Measurements from ENCODE around the gene ACP7.
"Not testable (repeated sequence)": the region's sequence is repeated elsewhere in the genome, so short reads cannot be mapped to it uniquely, and the experiment has no call there.

The ACP7 gene

DNA sequence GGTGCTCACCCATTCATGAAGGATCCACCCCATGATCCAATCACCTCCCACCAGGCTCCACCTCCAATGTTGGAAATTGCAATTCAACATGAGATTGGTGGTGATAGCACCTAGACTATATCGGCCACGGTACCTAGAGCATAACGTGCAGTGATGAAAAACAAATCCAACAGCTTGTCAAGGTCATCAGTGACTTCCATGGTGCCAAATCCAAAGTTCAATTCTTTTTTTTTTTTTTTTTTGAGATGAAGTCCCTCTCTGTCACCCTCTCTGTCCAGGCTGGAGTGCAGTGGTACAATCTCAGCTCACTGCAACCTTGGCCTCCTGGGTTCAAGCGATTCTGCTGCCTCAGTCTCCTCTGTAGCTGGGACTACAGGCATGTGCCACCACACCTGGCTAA lies 17.1 kb upstream of the ACP7 start:
- Mint-ChIP-seq H3K27me3 (ENCODE audit: low read depth, poor library complexity) (peaks cover 30% of the 10 kb centered on the region), H3K4me1 (no peaks in the 10 kb centered on the region), H3K27ac (no peak overlapping the region), H3K36me3 (ENCODE audit: low read depth) (no peaks in the 10 kb centered on the region), H3K9me3 (peaks cover 12% of the 10 kb centered on the region), H3K4me3 (no peak overlapping the region)
- no peak for DNase-seq
- TF ChIP-seq, protein P1, sequence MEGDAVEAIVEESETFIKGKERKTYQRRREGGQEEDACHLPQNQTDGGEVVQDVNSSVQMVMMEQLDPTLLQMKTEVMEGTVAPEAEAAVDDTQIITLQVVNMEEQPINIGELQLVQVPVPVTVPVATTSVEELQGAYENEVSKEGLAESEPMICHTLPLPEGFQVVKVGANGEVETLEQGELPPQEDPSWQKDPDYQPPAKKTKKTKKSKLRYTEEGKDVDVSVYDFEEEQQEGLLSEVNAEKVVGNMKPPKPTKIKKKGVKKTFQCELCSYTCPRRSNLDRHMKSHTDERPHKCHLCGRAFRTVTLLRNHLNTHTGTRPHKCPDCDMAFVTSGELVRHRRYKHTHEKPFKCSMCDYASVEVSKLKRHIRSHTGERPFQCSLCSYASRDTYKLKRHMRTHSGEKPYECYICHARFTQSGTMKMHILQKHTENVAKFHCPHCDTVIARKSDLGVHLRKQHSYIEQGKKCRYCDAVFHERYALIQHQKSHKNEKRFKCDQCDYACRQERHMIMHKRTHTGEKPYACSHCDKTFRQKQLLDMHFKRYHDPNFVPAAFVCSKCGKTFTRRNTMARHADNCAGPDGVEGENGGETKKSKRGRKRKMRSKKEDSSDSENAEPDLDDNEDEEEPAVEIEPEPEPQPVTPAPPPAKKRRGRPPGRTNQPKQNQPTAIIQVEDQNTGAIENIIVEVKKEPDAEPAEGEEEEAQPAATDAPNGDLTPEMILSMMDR (IDR thresholded peaks at IDR 0.05): no peak

DNA sequence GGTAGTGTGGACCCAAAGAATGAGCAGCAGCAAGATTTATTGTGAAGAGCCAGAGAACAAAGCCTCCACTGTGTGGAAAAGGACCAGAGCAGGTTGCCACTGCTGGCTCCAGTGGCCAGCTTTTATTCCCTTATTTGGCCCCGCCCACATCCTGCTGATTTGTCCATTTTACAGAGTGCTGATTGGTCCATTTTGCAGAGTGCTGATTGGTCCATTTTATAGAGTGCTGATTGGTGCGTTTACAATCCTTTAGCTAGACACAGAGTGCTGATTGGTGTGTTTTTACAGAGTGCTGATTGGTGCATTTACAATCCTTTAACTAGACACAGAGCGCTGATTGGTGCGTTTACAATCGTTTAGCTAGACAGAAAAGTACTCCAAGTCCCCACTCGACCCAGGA lies 15.9 kb upstream of the ACP7 start:
- not testable (repeated sequence) for H3K27ac Mint-ChIP-seq; H3K36me3 Mint-ChIP-seq (ENCODE audit: low read depth); H3K4me3 Mint-ChIP-seq; H3K4me1 Mint-ChIP-seq; DNase-seq
- H3K27me3 Mint-ChIP-seq (ENCODE audit: low read depth, poor library complexity): peaks cover 35% of the 10 kb centered on the region
- H3K9me3 Mint-ChIP-seq: peaks cover 12% of the 10 kb centered on the region

DNA sequence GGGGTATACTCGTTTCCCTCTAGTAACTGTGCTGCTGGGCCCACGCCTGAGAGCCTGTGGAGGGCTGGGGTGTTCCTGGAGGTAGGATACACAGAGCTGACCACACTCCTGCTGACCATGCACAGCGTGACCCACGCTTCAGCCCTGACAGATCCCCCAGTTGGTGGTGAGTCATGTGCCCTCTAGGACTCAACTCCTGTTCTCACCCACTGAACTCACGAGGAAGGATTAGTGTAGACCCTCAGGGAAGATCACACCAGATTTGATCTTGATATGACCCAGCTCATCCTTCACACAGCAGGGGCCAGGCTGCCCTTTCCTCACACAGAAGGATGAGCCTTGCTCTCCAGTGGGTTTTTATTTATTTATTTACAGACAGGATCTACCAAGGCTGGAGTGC lies 13.3 kb upstream of the ACP7 start:
- Mint-ChIP-seq H3K4me1 (no peaks in the 10 kb centered on the region), H3K9me3 (peaks cover 12% of the 10 kb centered on the region), H3K36me3 (ENCODE audit: low read depth) (no peaks in the 10 kb centered on the region), H3K27ac (no peak overlapping the region), H3K27me3 (ENCODE audit: low read depth, poor library complexity) (peaks cover 42% of the 10 kb centered on the region), H3K4me3 (no peak overlapping the region)
- DNase-seq: no peak
- TF ChIP-seq, protein P1 (IDR thresholded peaks at IDR 0.05): no peak

DNA sequence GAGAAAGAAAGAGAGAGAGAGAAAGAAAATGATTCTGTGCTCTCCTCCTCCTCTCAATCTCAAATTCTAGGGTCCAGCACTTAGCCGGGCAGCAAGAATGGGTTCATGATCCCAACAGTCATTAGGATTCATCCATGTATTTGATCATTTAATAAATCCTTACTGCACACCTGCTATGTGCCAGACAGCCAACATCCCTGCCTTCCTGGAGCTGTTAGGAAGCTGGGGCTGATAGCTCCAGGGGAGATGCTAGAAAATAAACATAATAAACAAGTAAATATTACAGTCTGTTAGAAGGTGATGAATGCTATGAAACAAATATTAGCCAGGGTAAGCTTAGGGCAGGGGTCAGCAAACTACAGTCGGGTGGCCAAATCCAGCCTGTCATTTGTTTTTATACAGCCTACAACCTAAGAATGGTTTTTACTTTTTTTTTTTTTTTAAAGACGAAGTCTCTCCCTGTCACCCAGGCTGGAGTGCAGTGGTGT lies 9.9 kb upstream of the ACP7 start:
- Mint-ChIP-seq H3K9me3 (no peaks in the 10 kb centered on the region), H3K27ac (no peak overlapping the region), H3K4me3 (no peak overlapping the region), H3K4me1 (no peaks in the 10 kb centered on the region), H3K27me3 (ENCODE audit: low read depth, poor library complexity) (peaks cover 61% of the 10 kb centered on the region), H3K36me3 (ENCODE audit: low read depth) (no peaks in the 10 kb centered on the region)
- TF ChIP-seq, protein P1 (IDR thresholded peaks at IDR 0.05): no peak
- DNase-seq: no peak

DNA sequence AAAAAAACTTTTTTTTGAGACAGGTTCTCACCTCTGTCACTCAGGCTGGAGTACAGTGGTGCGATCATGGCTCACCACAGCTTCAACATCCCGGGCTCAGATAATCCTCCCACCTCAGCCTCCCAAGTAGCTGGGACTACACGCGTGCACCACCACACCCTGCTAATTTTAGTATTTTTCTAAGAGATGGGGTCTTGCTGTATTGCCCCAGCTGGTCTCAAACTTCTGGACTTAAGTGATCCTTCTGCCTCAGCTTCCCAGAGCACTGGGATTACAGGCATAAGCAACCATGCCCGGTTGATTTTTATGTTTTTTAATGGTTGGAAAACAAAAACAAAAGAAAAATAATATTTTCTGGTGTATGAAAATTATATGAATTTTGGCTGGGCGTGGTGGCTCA lies 9.2 kb upstream of the ACP7 start:
- Mint-ChIP-seq H3K4me1 (no peaks in the 10 kb centered on the region), H3K27ac (no peak overlapping the region), H3K4me3 (no peak overlapping the region), H3K9me3 (no peaks in the 10 kb centered on the region), H3K27me3 (ENCODE audit: low read depth, poor library complexity) (peaks cover 66% of the 10 kb centered on the region), H3K36me3 (ENCODE audit: low read depth) (no peaks in the 10 kb centered on the region)
- no peak for DNase-seq
- TF ChIP-seq, protein P1 (IDR thresholded peaks at IDR 0.05): no peak

DNA sequence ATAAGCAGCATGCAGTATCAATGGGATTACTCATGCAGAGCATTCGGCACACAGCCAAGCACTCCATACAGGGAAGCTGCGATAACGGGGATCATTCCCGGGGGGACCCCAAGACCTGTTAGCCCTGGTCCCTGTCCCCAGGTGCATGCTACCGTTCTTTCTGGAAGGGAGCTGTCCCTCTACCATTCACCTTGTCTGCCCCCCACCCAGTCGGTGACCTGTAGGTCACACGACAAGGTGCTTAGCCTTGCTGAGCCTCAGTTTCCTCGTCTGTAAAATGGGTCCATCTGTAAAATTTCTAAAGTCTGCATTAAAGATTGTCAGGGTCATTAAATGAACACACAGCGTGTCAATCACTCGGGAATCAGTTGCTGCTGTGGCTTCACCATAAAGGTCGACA lies 6.8 kb upstream of the ACP7 start:
- no peak for DNase-seq

More for the DNA sequence above, 6.8 kb upstream of the ACP7 start:
- H3K27me3 Mint-ChIP-seq (ENCODE audit: low read depth, poor library complexity): peaks cover 79% of the 10 kb centered on the region
- H3K27ac Mint-ChIP-seq: no peak overlapping the region
- TF ChIP-seq, protein P1 (IDR thresholded peaks at IDR 0.05): no peak
- H3K9me3 Mint-ChIP-seq: no peaks in the 10 kb centered on the region
- H3K4me3 Mint-ChIP-seq: no peak overlapping the region
- H3K36me3 Mint-ChIP-seq (ENCODE audit: low read depth): no peaks in the 10 kb centered on the region
- H3K4me1 Mint-ChIP-seq: no peaks in the 10 kb centered on the region
